Measurements from ENCODE around the gene GALNT2.

Gene GALNT2

DNA sequence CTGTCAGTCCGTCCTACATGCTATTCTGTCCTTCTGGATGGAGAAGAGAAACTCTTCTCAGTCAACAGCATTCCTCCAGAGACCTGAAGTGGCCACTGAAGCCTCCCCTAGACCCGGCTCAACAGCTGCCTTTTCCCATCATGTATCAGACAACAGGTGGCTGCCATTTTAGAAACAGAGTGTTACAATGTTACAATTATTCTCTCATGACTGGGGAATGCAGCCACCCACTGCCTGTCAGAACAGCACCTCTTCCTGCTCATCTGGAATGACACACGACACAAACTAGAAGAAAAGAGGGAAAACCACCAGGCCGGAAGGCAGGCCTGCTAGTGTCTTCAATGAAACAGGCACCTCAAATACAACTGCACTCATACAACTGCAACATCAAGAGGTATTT, 253.8 kb downstream of the GALNT2 start:
- Histone ChIP-seq H3K79me2 (ENCODE audit: low read length) (no peaks in the 10 kb centered on the region), H3F3A (ENCODE audit: insufficient read depth, low read length) (no peaks in the 10 kb centered on the region), H3K4me2 (ENCODE audit: low read depth, low read length) (no peak overlapping the region), H3K27ac (ENCODE audit: low read length) (no peak overlapping the region), H3K4me1 (ENCODE audit: low read length) (no peaks in the 10 kb centered on the region), H3K36me3 (replicated peaks; ENCODE audit: insufficient read depth, low read length) (no peaks in the 10 kb centered on the region), H3K9me2 (replicated peaks; ENCODE audit: insufficient read depth, low read length) (no peaks in the 10 kb centered on the region), H3K9ac (ENCODE audit: low read length) (no peak overlapping the region), H3K9me3 (replicated peaks; ENCODE audit: insufficient read depth, low read length) (no peaks in the 10 kb centered on the region), H3K27me3 (replicated peaks; ENCODE audit: insufficient read depth, low read length) (no peaks in the 10 kb centered on the region), H3K4me3 (ENCODE audit: low read length) (no peak overlapping the region), H2AFZ (ENCODE audit: low read length) (no peak overlapping the region), H4K20me1 (ENCODE audit: insufficient read depth, low read length) (no peaks in the 10 kb centered on the region)
- no peak for DNase-seq
- TF ChIP-seq EZH2 (optimal IDR thresholded peaks at IDR 0.05; ENCODE audit: low read depth, low read length) (no peak), EZH2phosphoT487 (IDR thresholded peaks at IDR 0.05; ENCODE audit: low read length) (no peak)
- TF ChIP-seq, protein P1, sequence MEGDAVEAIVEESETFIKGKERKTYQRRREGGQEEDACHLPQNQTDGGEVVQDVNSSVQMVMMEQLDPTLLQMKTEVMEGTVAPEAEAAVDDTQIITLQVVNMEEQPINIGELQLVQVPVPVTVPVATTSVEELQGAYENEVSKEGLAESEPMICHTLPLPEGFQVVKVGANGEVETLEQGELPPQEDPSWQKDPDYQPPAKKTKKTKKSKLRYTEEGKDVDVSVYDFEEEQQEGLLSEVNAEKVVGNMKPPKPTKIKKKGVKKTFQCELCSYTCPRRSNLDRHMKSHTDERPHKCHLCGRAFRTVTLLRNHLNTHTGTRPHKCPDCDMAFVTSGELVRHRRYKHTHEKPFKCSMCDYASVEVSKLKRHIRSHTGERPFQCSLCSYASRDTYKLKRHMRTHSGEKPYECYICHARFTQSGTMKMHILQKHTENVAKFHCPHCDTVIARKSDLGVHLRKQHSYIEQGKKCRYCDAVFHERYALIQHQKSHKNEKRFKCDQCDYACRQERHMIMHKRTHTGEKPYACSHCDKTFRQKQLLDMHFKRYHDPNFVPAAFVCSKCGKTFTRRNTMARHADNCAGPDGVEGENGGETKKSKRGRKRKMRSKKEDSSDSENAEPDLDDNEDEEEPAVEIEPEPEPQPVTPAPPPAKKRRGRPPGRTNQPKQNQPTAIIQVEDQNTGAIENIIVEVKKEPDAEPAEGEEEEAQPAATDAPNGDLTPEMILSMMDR (IDR thresholded peaks at IDR 0.05; ENCODE audit: low read length) = no peak

DNA sequence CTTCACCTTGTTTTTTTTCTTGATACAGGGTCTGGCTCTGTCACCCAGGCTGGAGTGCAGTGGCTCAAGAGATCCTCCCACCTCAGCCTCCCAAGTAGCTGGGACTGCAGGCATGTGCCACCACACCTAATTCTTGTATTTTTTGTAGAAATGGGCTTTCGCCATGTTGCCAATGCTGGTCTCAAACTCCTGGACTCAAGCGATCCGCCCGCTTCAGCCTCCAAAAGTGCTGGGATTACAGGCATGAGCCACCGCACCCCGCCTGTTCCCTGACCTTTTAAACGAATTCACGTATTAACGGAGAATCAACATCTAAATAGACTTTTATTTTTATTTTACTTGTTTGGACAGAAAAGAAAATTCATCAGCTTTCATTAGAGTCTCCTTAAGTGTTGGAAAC, 254.3 kb downstream of the GALNT2 start:
- no peak overlapping the region for H3K27ac ChIP-seq (ENCODE audit: low read length)
- H3K9ac ChIP-seq (ENCODE audit: low read length) = no peak overlapping the region
- DNase-seq = no peak
- H3K9me3 ChIP-seq (replicated peaks; ENCODE audit: insufficient read depth, low read length) = no peaks in the 10 kb centered on the region
- H3F3A ChIP-seq (ENCODE audit: insufficient read depth, low read length) = no peaks in the 10 kb centered on the region
- no peaks in the 10 kb centered on the region for H4K20me1 ChIP-seq (ENCODE audit: insufficient read depth, low read length)
- H3K79me2 ChIP-seq (ENCODE audit: low read length) = no peaks in the 10 kb centered on the region
- H3K36me3 ChIP-seq (replicated peaks; ENCODE audit: insufficient read depth, low read length) = no peaks in the 10 kb centered on the region
- no peaks in the 10 kb centered on the region for H3K9me2 ChIP-seq (replicated peaks; ENCODE audit: insufficient read depth, low read length)
- H3K4me2 ChIP-seq (ENCODE audit: low read depth, low read length) = no peak overlapping the region
- TF ChIP-seq, protein P1 (IDR thresholded peaks at IDR 0.05; ENCODE audit: low read length) = no peak
- TF ChIP-seq EZH2phosphoT487 (IDR thresholded peaks at IDR 0.05; ENCODE audit: low read length) (no peak), EZH2 (optimal IDR thresholded peaks at IDR 0.05; ENCODE audit: low read depth, low read length) (no peak)
- H3K27me3 ChIP-seq (replicated peaks; ENCODE audit: insufficient read depth, low read length) = no peaks in the 10 kb centered on the region
- H2AFZ ChIP-seq (ENCODE audit: low read length) = no peak overlapping the region
- no peaks in the 10 kb centered on the region for H3K4me1 ChIP-seq (ENCODE audit: low read length)
- no peak overlapping the region for H3K4me3 ChIP-seq (ENCODE audit: low read length)

DNA sequence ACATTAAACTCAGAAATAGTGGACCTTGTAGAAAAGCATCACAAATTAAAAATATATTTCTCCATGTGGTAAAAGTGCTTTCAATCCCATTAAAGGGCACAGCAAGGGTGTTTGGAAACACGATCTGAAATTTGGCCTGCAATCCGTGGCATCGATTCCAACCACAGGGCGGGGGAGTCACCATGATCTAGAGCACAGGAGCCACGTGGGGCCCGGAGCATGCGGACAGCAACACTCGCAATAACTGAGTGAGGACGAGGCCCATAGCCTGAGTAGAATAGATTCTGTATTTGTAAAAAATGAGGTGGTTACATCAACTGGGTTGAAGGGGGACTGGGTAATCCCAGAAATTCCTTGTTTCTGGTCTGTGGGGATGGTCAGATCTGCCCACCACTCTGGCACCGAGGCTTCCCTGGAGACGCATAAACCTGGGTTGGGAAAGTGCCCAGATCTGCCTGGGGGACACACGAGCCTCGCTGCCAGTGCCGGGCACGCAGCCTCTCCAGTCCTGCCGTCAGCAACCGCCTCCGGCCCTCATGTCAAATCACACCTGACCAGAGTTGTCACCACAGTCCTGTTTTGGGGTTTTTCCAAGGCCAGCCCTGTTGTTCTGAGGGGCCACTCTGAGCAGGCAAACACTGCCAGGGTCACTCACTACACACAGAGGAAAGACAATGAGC, 254.8 kb downstream of the GALNT2 start:
- no peak overlapping the region for H3K4me2 ChIP-seq (ENCODE audit: low read depth, low read length)
- TF ChIP-seq, protein P1 (IDR thresholded peaks at IDR 0.05; ENCODE audit: low read length) = no peak
- no peak for TF ChIP-seq EZH2phosphoT487 (IDR thresholded peaks at IDR 0.05; ENCODE audit: low read length)
- no peak for TF ChIP-seq EZH2 (optimal IDR thresholded peaks at IDR 0.05; ENCODE audit: low read depth, low read length)
- no peaks in the 10 kb centered on the region for H3K4me1 ChIP-seq (ENCODE audit: low read length)
- H3K27ac ChIP-seq (ENCODE audit: low read length) = no peak overlapping the region
- H2AFZ ChIP-seq (ENCODE audit: low read length) = no peak overlapping the region
- H3K9ac ChIP-seq (ENCODE audit: low read length) = no peak overlapping the region
- H3K27me3 ChIP-seq (replicated peaks; ENCODE audit: insufficient read depth, low read length) = no peaks in the 10 kb centered on the region
- H3F3A ChIP-seq (ENCODE audit: insufficient read depth, low read length) = no peaks in the 10 kb centered on the region
- no peaks in the 10 kb centered on the region for H3K9me2 ChIP-seq (replicated peaks; ENCODE audit: insufficient read depth, low read length)
- no peak for DNase-seq
- H3K36me3 ChIP-seq (replicated peaks; ENCODE audit: insufficient read depth, low read length) = no peaks in the 10 kb centered on the region
- H4K20me1 ChIP-seq (ENCODE audit: insufficient read depth, low read length) = no peaks in the 10 kb centered on the region
- H3K9me3 ChIP-seq (replicated peaks; ENCODE audit: insufficient read depth, low read length) = no peaks in the 10 kb centered on the region
- no peaks in the 10 kb centered on the region for H3K79me2 ChIP-seq (ENCODE audit: low read length)
- H3K4me3 ChIP-seq (ENCODE audit: low read length) = no peak overlapping the region

All from MM.1S (cell line).